ENCODE measurements around the gene COMMD9. TPM values are rescaled to one million over a fixed set of nuclear protein-coding genes. Genes with fewer than 3 reads are reported as not detected.
A peak's percentile ranks its signal among the peaks of the same experiment; 100 is the strongest.

Gene COMMD9
- total RNA-seq, 1 experiment from 2014 or later: 70.8 TPM

- no peaks in the 10 kb centered on the region for H3K36me3 ChIP-seq (ENCODE audit: low read depth, low read length)
- no peaks in the 10 kb centered on the region for H3K9me3 ChIP-seq (ENCODE audit: low read length)
- no peaks in the 10 kb centered on the region for H3K4me1 ChIP-seq (ENCODE audit: insufficient read depth, low read length)
- no peak overlapping the region for H3K4me3 ChIP-seq (ENCODE audit: low read length)
- BruUV-seq (replicated peaks): no TSS peak
- H3K4me2 ChIP-seq (ENCODE audit: low read length): no peak overlapping the region
- H2AFZ ChIP-seq (ENCODE audit: low read length): no peak overlapping the region
- H3K27ac ChIP-seq (ENCODE audit: low read length): no peak overlapping the region
- DNase-seq: no peak
- TF ChIP-seq EZH2 (IDR thresholded peaks at IDR 0.05; ENCODE audit: low read length, unreplicated experiment) (no peak), EZH2phosphoT487 (IDR thresholded peaks at IDR 0.05; ENCODE audit: borderline replicate concordance, low read length) (no peak), CTCF (conservative IDR thresholded peaks at IDR 0.05; ENCODE audit: low read depth, low read length) (no peak)
- H3F3A ChIP-seq (ENCODE audit: low read length, unreplicated experiment): no peaks in the 10 kb centered on the region
- ChIA-PET CTCF (no interaction called here), POLR2A (ENCODE audit: unreplicated experiment) (no interaction called here)
- H4K20me1 ChIP-seq (ENCODE audit: low read length): no peaks in the 10 kb centered on the region
- H3K9me2 ChIP-seq (replicated peaks; ENCODE audit: low read length): no peaks in the 10 kb centered on the region
- H3K27me3 ChIP-seq (ENCODE audit: low read length): no peaks in the 10 kb centered on the region
- no peak overlapping the region for H3K9ac ChIP-seq (ENCODE audit: low read length)
- intact Hi-C loops (cut with micrococcal nuclease): no loop called here
- no peak for ATAC-seq
- H3K79me2 ChIP-seq (ENCODE audit: low read length): no peaks in the 10 kb centered on the region
Observed at GRCh38 chr11:36237391-36237790, 51.8 kb downstream of the COMMD9 start.

- POLR2A ChIA-PET (ENCODE audit: unreplicated experiment): no interaction called here
- H3K4me2 ChIP-seq (ENCODE audit: low read length): no peak overlapping the region
- H3K79me2 ChIP-seq (ENCODE audit: low read length): no peaks in the 10 kb centered on the region
- H3K4me1 ChIP-seq (ENCODE audit: insufficient read depth, low read length): no peaks in the 10 kb centered on the region
- ATAC-seq: peak; percentile 38; the same call in 1 of the 2 replicates
- H4K20me1 ChIP-seq (ENCODE audit: low read length): no peaks in the 10 kb centered on the region
- no peak overlapping the region for H2AFZ ChIP-seq (ENCODE audit: low read length)
- DNase-seq: no peak
- CTCF ChIA-PET: no interaction called here
- no TSS peak for BruUV-seq (replicated peaks)
- no peaks in the 10 kb centered on the region for H3K9me3 ChIP-seq (ENCODE audit: low read length)
- intact Hi-C loops (cut with micrococcal nuclease): no loop called here
- no peaks in the 10 kb centered on the region for H3K9me2 ChIP-seq (replicated peaks; ENCODE audit: low read length)
- no peak overlapping the region for H3K27ac ChIP-seq (ENCODE audit: low read length)
- H3F3A ChIP-seq (ENCODE audit: low read length, unreplicated experiment): no peaks in the 10 kb centered on the region
- no peak overlapping the region for H3K4me3 ChIP-seq (ENCODE audit: low read length)
- H3K36me3 ChIP-seq (ENCODE audit: low read depth, low read length): no peaks in the 10 kb centered on the region
- TF ChIP-seq CTCF (conservative IDR thresholded peaks at IDR 0.05; ENCODE audit: low read depth, low read length) (no peak), EZH2phosphoT487 (IDR thresholded peaks at IDR 0.05; ENCODE audit: borderline replicate concordance, low read length) (no peak), EZH2 (IDR thresholded peaks at IDR 0.05; ENCODE audit: low read length, unreplicated experiment) (no peak)
- H3K27me3 ChIP-seq (ENCODE audit: low read length): no peaks in the 10 kb centered on the region
- no peak overlapping the region for H3K9ac ChIP-seq (ENCODE audit: low read length)
Observed at GRCh38 chr11:36235750-36236149, 53.5 kb downstream of the COMMD9 start.

DNA sequence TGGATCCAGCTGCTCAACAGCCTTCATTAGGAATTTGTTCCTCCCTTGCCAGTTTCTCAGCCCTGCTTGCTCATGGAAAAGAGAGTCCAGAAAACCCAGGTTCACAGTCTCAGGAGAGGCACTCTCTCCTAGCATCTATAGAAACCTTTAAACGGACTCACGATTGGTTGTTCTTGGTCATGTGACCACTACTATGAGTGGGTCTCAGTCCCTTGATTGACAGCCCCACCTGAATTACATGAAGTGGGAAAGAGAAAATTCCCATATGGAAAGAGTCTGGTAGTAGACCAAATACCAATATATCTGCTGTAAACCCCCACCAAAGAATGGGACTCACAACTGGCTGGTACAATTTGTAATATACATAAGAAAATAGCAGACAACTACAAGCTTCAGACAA, 54.4 kb downstream of the COMMD9 start:
- POLR2A ChIA-PET (ENCODE audit: unreplicated experiment): no interaction called here

More for the DNA sequence above, 54.4 kb downstream of the COMMD9 start:
- Histone ChIP-seq H3K79me2 (ENCODE audit: low read length) (no peaks in the 10 kb centered on the region), H3K4me3 (ENCODE audit: low read length) (no peak overlapping the region), H3K9me3 (ENCODE audit: low read length) (no peaks in the 10 kb centered on the region), H3K27me3 (ENCODE audit: low read length) (no peaks in the 10 kb centered on the region), H3F3A (ENCODE audit: low read length, unreplicated experiment) (no peaks in the 10 kb centered on the region), H3K9me2 (replicated peaks; ENCODE audit: low read length) (no peaks in the 10 kb centered on the region), H3K4me1 (ENCODE audit: insufficient read depth, low read length) (no peaks in the 10 kb centered on the region), H4K20me1 (ENCODE audit: low read length) (no peaks in the 10 kb centered on the region), H2AFZ (ENCODE audit: low read length) (no peak overlapping the region), H3K27ac (ENCODE audit: low read length) (no peak overlapping the region), H3K4me2 (ENCODE audit: low read length) (no peak overlapping the region), H3K36me3 (ENCODE audit: low read depth, low read length) (no peaks in the 10 kb centered on the region), H3K9ac (ENCODE audit: low read length) (no peak overlapping the region)
- CTCF ChIA-PET: no interaction called here
- ATAC-seq (no peak), DNase-seq (no peak)
- intact Hi-C loops (cut with micrococcal nuclease): no loop called here
- TF ChIP-seq CTCF (conservative IDR thresholded peaks at IDR 0.05; ENCODE audit: low read depth, low read length): no peak
- TF ChIP-seq EZH2 (IDR thresholded peaks at IDR 0.05; ENCODE audit: low read length, unreplicated experiment): no peak
- no peak for TF ChIP-seq EZH2phosphoT487 (IDR thresholded peaks at IDR 0.05; ENCODE audit: borderline replicate concordance, low read length)
- no TSS peak for BruUV-seq (replicated peaks)
